H1 (cell line): Measurements from ENCODE around the gene RAB8B. TPM values are rescaled to one million over a fixed set of nuclear protein-coding genes. Genes with fewer than 3 reads are reported as not detected.

Experiments
- CTCF ChIA-PET: fragments of 300-600 bp; sonication (Branson Sonifier 250); formaldehyde crosslinking; loops from one replicate; lab custom pipeline; 2021; ENCODE audit not compliant: partially characterized antibody; lab: Charles Lee
- POLR2A ChIA-PET: fragments of 300-600 bp; sonication (Branson Sonifier 250); formaldehyde crosslinking; loops from one replicate; lab custom pipeline; 2021; ENCODE audit warnings: inconsistent platforms; ENCODE audit not compliant: partially characterized antibody; lab: Charles Lee
- DNase-seq, 2 experiments: peaks; one replicate each; pipeline versions ENCODE4 v3.0.0 to v3.0.0-alpha.2; 2010 to 2022; ENCODE audit warnings: low spot score in 2 of 2, low read depth in 1 of 2, mixed read lengths in 1 of 2
- FAIRE-seq: peaks from 2 replicates; lab custom pipeline; 2011; peaks lifted over from hg19 to GRCh38; lab: Jason Lieb, UNC
- H2AFZ ChIP-seq: 2 replicates; pipeline ENCODE4 v1.8.1; 2012; ENCODE audit warnings: low read length, inconsistent platforms
- H2AK5ac ChIP-seq: 2 replicates; pipeline ENCODE4 v1.6.1; 2013; ENCODE audit warnings: low read depth, low read length
- H2BK120ac ChIP-seq: replicated peaks from 2 replicates; pipeline ENCODE3; 2013; ENCODE audit warnings: low read depth, low read length, inconsistent platforms
- H2BK12ac ChIP-seq: 2 replicates; pipeline ENCODE4 v1.6.1; 2013; ENCODE audit warnings: low read depth, low read length
- H2BK15ac ChIP-seq: 2 replicates; pipeline ENCODE4 v1.6.1; 2013; ENCODE audit warnings: low read length
- H2BK20ac ChIP-seq: 2 replicates; pipeline ENCODE4 v1.6.1; 2013; ENCODE audit warnings: low read length
- H2BK5ac ChIP-seq: 2 replicates; pipeline ENCODE4 v1.6.1; 2013; ENCODE audit warnings: low read depth, low read length
- H3K14ac ChIP-seq: 2 replicates; pipeline ENCODE4 v1.6.1; 2013; ENCODE audit warnings: inconsistent platforms; ENCODE audit not compliant: insufficient read length
- H3K18ac ChIP-seq: 2 replicates; pipeline ENCODE4 v1.6.1; 2013; ENCODE audit warnings: low read length; ENCODE audit errors: extremely low read depth
- H3K23ac ChIP-seq: 2 replicates; pipeline ENCODE4 v1.6.1; 2013; ENCODE audit warnings: inconsistent platforms; ENCODE audit not compliant: insufficient read length
- H3K23me2 ChIP-seq: 2 replicates; pipeline ENCODE4 v1.6.1; 2013; ENCODE audit warnings: low read depth, low read length
- H3K27ac ChIP-seq: 2 replicates; pipeline ENCODE4 v1.6.1; 2011; ENCODE audit warnings: low read depth, low read length, inconsistent platforms
- H3K27me3 ChIP-seq, 4 experiments: replicated peaks in 1 of 4; 1 replicate in 1 of 4; 2 replicates in 3 of 4; pipeline versions ENCODE4 v1.6.1 to v1.8.1; 2011 to 2013; ENCODE audit warnings: low read length in 3 of 4, mild to moderate bottlenecking in 3 of 4, inconsistent platforms in 2 of 4, mixed read lengths in 2 of 4, moderate library complexity in 1 of 4; ENCODE audit not compliant: control insufficient read depth in 3 of 4, insufficient read depth in 3 of 4; ENCODE audit errors: extremely low read depth in 1 of 4
- H3K36me3 ChIP-seq, 4 experiments: 2 replicates each; pipeline versions ENCODE4 v1.6.1 to v1.8.1; 2011 to 2013; ENCODE audit warnings: mild to moderate bottlenecking in 4 of 4, low read length in 3 of 4, moderate library complexity in 2 of 4, control low read depth in 1 of 4, inconsistent platforms in 1 of 4; ENCODE audit not compliant: insufficient read depth in 4 of 4, control insufficient read depth in 2 of 4
- H3K4ac ChIP-seq: replicated peaks from 2 replicates; pipeline ENCODE3; 2013; ENCODE audit warnings: low read length, low read depth, mixed read lengths, inconsistent platforms; ENCODE audit not compliant: insufficient read length
- H3K4me1 ChIP-seq, 4 experiments: replicated peaks in 1 of 4; 1 replicate in 1 of 4; 2 replicates in 3 of 4; pipeline versions ENCODE4 v1.6.1 to v1.8.1; 2011 to 2013; ENCODE audit warnings: low read length in 3 of 4, inconsistent platforms in 2 of 4, mixed read lengths in 1 of 4; ENCODE audit not compliant: insufficient read depth in 4 of 4, control insufficient read depth in 3 of 4
- H3K4me2 ChIP-seq, 2 experiments: 2 replicates each; pipeline versions ENCODE4 v1.6.1 to v1.8.1; 2011 to 2013; ENCODE audit warnings: low read depth in 2 of 2, low read length in 2 of 2, control low read depth in 1 of 2, inconsistent platforms in 1 of 2, mild to moderate bottlenecking in 1 of 2; ENCODE audit not compliant: insufficient read depth in 1 of 2
- H3K4me3 ChIP-seq, 4 experiments: fragments of 200-600, 300-600 bp in 1 of 4; sonication (generic), shearing (Covaris generic), sonication (Bioruptor Twin) in 1 of 4; 2 replicates each; pipeline versions ENCODE4 v1.5.1 to v1.8.1; 2011 to 2016; ENCODE audit warnings: low read length in 4 of 4, low read depth in 3 of 4, control low read depth in 2 of 4, inconsistent platforms in 2 of 4, mild to moderate bottlenecking in 2 of 4, mixed read lengths in 1 of 4, moderate library complexity in 1 of 4; ENCODE audit not compliant: insufficient read depth in 2 of 4; ENCODE audit errors: extremely low read depth in 1 of 4
- H3K56ac ChIP-seq: replicated peaks from 2 replicates; pipeline ENCODE3; 2013; ENCODE audit warnings: low read depth, mild to moderate bottlenecking, mixed read lengths, low read length, inconsistent platforms; ENCODE audit not compliant: insufficient read length
- H3K79me1 ChIP-seq: 2 replicates; pipeline ENCODE4 v1.6.1; 2013; ENCODE audit warnings: low read depth, low read length, control low read depth
- H3K79me2 ChIP-seq, 2 experiments: 2 replicates each; pipeline versions ENCODE4 v1.6.1 to v1.8.1; 2012 to 2013; ENCODE audit warnings: low read length in 2 of 2, mild to moderate bottlenecking in 2 of 2, inconsistent platforms in 1 of 2; ENCODE audit not compliant: insufficient read depth in 2 of 2, control insufficient read depth in 1 of 2
- H3K9ac ChIP-seq, 4 experiments: replicated peaks in 1 of 4; 1 replicate in 1 of 4; 2 replicates in 3 of 4; pipeline versions ENCODE4 v1.6.1 to v1.8.1; 2011 to 2013; ENCODE audit warnings: low read depth in 3 of 4, low read length in 3 of 4, control low read depth in 2 of 4, mild to moderate bottlenecking in 2 of 4, moderate library complexity in 2 of 4, inconsistent platforms in 1 of 4; ENCODE audit errors: extremely low read depth in 1 of 4
- H3K9me3 ChIP-seq, 2 experiments: 2 replicates each; pipeline versions ENCODE4 v1.6.1 to v1.8.1; 2012 to 2013; ENCODE audit warnings: mild to moderate bottlenecking in 2 of 2, moderate library complexity in 2 of 2, control low read depth in 1 of 2, inconsistent platforms in 1 of 2, low read depth in 1 of 2, low read length in 1 of 2, mixed read lengths in 1 of 2; ENCODE audit not compliant: insufficient read depth in 2 of 2
- H4K20me1 ChIP-seq, 2 experiments: replicated peaks in 1 of 2; 2 replicates each; pipeline versions ENCODE3 to v1.8.1; 2011 to 2013; ENCODE audit warnings: inconsistent platforms in 2 of 2, low read length in 2 of 2, mild to moderate bottlenecking in 1 of 2; ENCODE audit not compliant: insufficient read depth in 2 of 2, control insufficient read depth in 1 of 2
- H4K5ac ChIP-seq: 2 replicates; pipeline ENCODE4 v1.6.1; 2013; ENCODE audit warnings: low read length, low read depth, mixed read lengths, inconsistent platforms; ENCODE audit not compliant: insufficient read length
- H4K8ac ChIP-seq: 2 replicates; pipeline ENCODE4 v1.8.0; 2013; ENCODE audit warnings: mild to moderate bottlenecking, moderate library complexity, low read length, inconsistent platforms; ENCODE audit not compliant: insufficient read depth; ENCODE audit errors: extremely low read depth
- H4K91ac ChIP-seq: replicated peaks from 2 replicates; pipeline ENCODE3; 2013; ENCODE audit warnings: low read length, mixed read lengths, inconsistent platforms; ENCODE audit not compliant: insufficient read length
- ATF2 ChIP-seq: IDR thresholded peaks from 2 replicates; pipeline ENCODE4 v1.6.1; 2012; ENCODE audit warnings: low read length, inconsistent platforms
- BRCA1 ChIP-seq: IDR thresholded peaks from 2 replicates; pipeline ENCODE4 v1.6.1; 2012; ENCODE audit warnings: low read depth, low read length, improper control_type of control experiment
- CBX8 ChIP-seq: fragments of 300-800, 300-1000 bp; sonication (generic); IDR thresholded peaks from 2 replicates; pipeline ENCODE4 v1.7.1; 2016; ENCODE audit warnings: low read depth, low read length, borderline replicate concordance
- EGR1 ChIP-seq: IDR thresholded peaks from 2 replicates; pipeline ENCODE4 v1.6.1; 2011; ENCODE audit warnings: low read depth, low read length, borderline replicate concordance
- JUND ChIP-seq: IDR thresholded peaks from 2 replicates; pipeline ENCODE4 v1.6.1; 2011; ENCODE audit warnings: mild to moderate bottlenecking, improper control_type of control experiment, low read length
- POLR2A ChIP-seq, 2 experiments: IDR thresholded peaks; 1 replicate in 1 of 2; 2 replicates in 1 of 2; pipeline ENCODE4 v1.6.1; 2011; ENCODE audit warnings: low read depth in 2 of 2, low read length in 2 of 2, mild to moderate bottlenecking in 2 of 2; ENCODE audit errors: control extremely low read depth in 1 of 2
- RAD21 ChIP-seq, 2 experiments: IDR thresholded peaks in 1 of 2; conservative IDR thresholded peaks in 1 of 2; 2 replicates each; pipeline ENCODE4 v1.6.1; 2011; ENCODE audit warnings: low read depth in 2 of 2, low read length in 2 of 2, improper control_type of control experiment in 1 of 2, inconsistent platforms in 1 of 2, mild to moderate bottlenecking in 1 of 2, moderate library complexity in 1 of 2
- SAP30 ChIP-seq: fragments of 300-600 bp; sonication (generic); IDR thresholded peaks from 2 replicates; pipeline ENCODE4 v1.7.1; 2012; ENCODE audit warnings: low read length, moderate library complexity, mild to moderate bottlenecking, inconsistent platforms; ENCODE audit not compliant: insufficient read depth, insufficient replicate concordance
- SP2 ChIP-seq: IDR thresholded peaks from 2 replicates; pipeline ENCODE4 v1.6.1; 2012; ENCODE audit warnings: mild to moderate bottlenecking, low read length, inconsistent platforms
- TAF7 ChIP-seq: optimal IDR thresholded peaks from 2 replicates; pipeline ENCODE3; 2011; ENCODE audit warnings: low read depth, mild to moderate bottlenecking, inconsistent platforms, low read length, moderate library complexity, borderline replicate concordance
- ZNF274 ChIP-seq: IDR thresholded peaks from 2 replicates; pipeline ENCODE4 v1.7.0; 2012; ENCODE audit warnings: low read length, borderline replicate concordance; ENCODE audit errors: extremely low read depth
- WGBS, 2 experiments: shearing (Covaris generic) in 1 of 2; methylation state at CpG; one replicate each; pipeline versions ENCODE4 v1.1.6 to v1.1.7; 2013 to 2015; ENCODE audit warnings: low lambda C conversion rate in 2 of 2, mixed read lengths in 2 of 2, inconsistent platforms in 1 of 2, low coverage in 1 of 2, missing lambda C conversion rate in 1 of 2; ENCODE audit not compliant: insufficient replicate concordance in 2 of 2, insufficient coverage in 1 of 2, insufficient read length in 1 of 2; ENCODE audit errors: extremely low coverage in 1 of 2, missing lambda C conversion rate in 1 of 2; 5-methylcytosine and 5-hydroxymethylcytosine counted together
- polyA plus RNA-seq, 7 experiments: library from polyadenylated mRNA; depleted of rRNA in 3 of 7; stranded (reverse) in 5 of 7; unstranded in 2 of 7; fragments of >200 nt in 5 of 7; fragments of 200-250 nt in 2 of 7; gene quantifications; 1 replicate in 5 of 7; 2 replicates in 1 of 7; 4 replicates in 1 of 7; pipeline versions ENCODE4 v1.2.1 to v1.2.3, GENCODE V29; 2011 to 2013; ENCODE audit warnings: missing spikeins in 2 of 7, mixed read lengths in 2 of 7
- total RNA-seq: library from RNA; stranded (reverse); fragmentation: NEBNext Ultra II Directional; extraction: Animal tissue kit (Norgen Biotek cat#: 25700); gene quantifications from 2 replicates; pipeline ENCODE4 v1.2.1, GENCODE V29; 2021

RAB8B gene
- total and polyA plus RNA-seq, 2 of the 8 experiments (the other 6 are each of a cell fraction or from before 2014, with no cell fraction given) = 9.5 to 47.8 TPM

DNA sequence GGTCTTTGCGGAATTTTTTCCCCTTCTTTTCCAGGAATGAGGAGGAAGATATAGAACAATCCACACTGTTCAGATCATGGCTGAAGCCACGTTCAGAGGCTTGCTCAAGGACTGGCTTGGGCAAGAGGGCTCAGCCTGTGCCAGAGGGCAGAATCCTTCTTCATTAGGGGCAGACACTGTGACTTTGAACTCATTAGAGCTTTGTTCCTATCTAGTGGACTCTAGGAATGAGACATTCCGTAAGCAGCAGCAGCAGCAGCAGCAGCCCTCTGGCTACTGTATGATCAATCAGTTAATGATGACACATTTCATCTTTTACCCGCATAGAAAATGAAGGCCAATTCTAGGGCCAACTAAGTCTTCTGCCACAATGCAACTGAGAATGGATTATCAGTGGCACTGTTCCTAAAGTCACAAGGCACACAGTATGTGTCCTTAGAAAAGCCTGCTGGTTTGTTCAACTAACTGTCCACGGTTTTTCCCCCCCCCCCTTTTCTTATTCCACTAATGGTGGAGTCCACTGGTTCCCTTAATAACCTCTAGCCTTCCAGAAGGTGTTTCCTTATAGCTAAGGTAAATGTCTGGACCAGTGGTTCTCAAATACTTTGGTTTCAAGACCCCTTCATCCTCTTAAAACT, 1.7 kb upstream of the RAB8B start:
- Histone ChIP-seq H2AK5ac (no peak overlapping the region), H2BK15ac (no peak overlapping the region), H3K9ac (no peak overlapping the region), H4K20me1 (peaks cover 0 to 2% of the 10 kb centered on the region in 2 experiments), H3K9me3 (no peaks in the 10 kb centered on the region), H2BK12ac (no peak overlapping the region), H4K8ac (no peak overlapping the region), H3K4ac (no peak overlapping the region), H3K4me1 (peaks cover 0 to 2% (median 0%) of the 10 kb centered on the region in 4 experiments; a peak in 1 of 7 replicates), H3K36me3 (no peaks in the 10 kb centered on the region), H2AFZ (no peak overlapping the region), H3K23me2 (peaks cover 6% of the 10 kb centered on the region; the same call in 1 of the 2 replicates), H4K91ac (no peak overlapping the region), H2BK120ac (no peak overlapping the region), H2BK20ac (no peak overlapping the region), H3K4me2 (no peak overlapping the region; a peak in 1 of 4 replicates), H3K14ac (no peak overlapping the region), H3K18ac (no peak overlapping the region; the same call in 1 of the 2 replicates), H3K27ac (no peak overlapping the region), H3K4me3 (no peak overlapping the region; a peak in 1 of 8 replicates), H3K79me2 (peaks cover 5 to 30% of the 10 kb centered on the region in 2 experiments), H3K79me1 (no peaks in the 10 kb centered on the region; the same call in 1 of the 2 replicates), H4K5ac (no peak overlapping the region), H3K56ac (no peak overlapping the region), H3K23ac (no peak overlapping the region), H3K27me3 (no peaks in the 10 kb centered on the region), H2BK5ac (no peak overlapping the region)
- CTCF ChIA-PET = interaction anchor here (0.6 to 0.8 kb wide), 2 partner anchors 12 to 22 kb away, joined by 3 read pairs; no protein-coding TSS in a partner anchor
- no peak for DNase-seq
- WGBS, 2 experiments = 94% methylated on average over 5 of the region's 5 CpGs; no CpG with 5 or more reads in 1 of the 2 experiments
- FAIRE-seq = no peak
- POLR2A ChIA-PET = interaction anchor here (0.7 to 1.8 kb wide), 3 partner anchors 12 to 141 kb away, joined by 3 to 6 read pairs (median 3); no protein-coding TSS in a partner anchor
- TF ChIP-seq RAD21 (IDR thresholded peaks at IDR 0.05 in 1 of 2, conservative IDR thresholded peaks at IDR 0.05 in 1 of 2; ENCODE audit: low read depth in 2 of 2, low read length in 2 of 2) (no peak), SP2 (no peak), EGR1 (no peak), JUND (no peak), SAP30 (no peak), TAF7 (no peak), ZNF274 (no peak), BRCA1 (no peak), CBX8 (no peak), ATF2 (no peak), POLR2A (IDR thresholded peaks at IDR 0.05; ENCODE audit: control extremely low read depth in 1 of 2, low read depth in 2 of 2, low read length in 2 of 2) (no peak)
